OCI-LY7 (cell line): ENCODE measurements around the gene DST. TPM values are rescaled to one million over a fixed set of nuclear protein-coding genes. Genes with fewer than 3 reads are reported as not detected.

Experiments used
- BruUV-seq: library from RNA; stranded (reverse); fragments of 400-500 nt; replicated peaks from 2 replicates; lab custom pipeline; 2021; lab: Mats Ljungman, UMichigan
- CTCF ChIA-PET: fragments of 300-600 bp; sonication (Branson Sonifier 250); formaldehyde crosslinking; loops from one replicate; lab custom pipeline; 2022; ENCODE audit warnings: antibody characterized with exemption; ENCODE audit not compliant: unreplicated experiment; lab: Charles Lee
- POLR2A ChIA-PET: fragments of 300-600 bp; sonication (Branson Sonifier 250); formaldehyde crosslinking; loops from one replicate; lab custom pipeline; 2022; ENCODE audit warnings: antibody characterized with exemption; lab: Charles Lee
- DNase-seq: peaks from one replicate; pipeline ENCODE4 v3.0.0-alpha.2; 2015; ENCODE audit warnings: low spot score
- H2AFZ ChIP-seq: fragments of 200-600 bp; sonication (generic), shearing (Covaris generic); 2 replicates; pipeline ENCODE4 v1.6.1; 2014; ENCODE audit warnings: mild to moderate bottlenecking, antibody characterized with exemption, low read length, moderate library complexity
- H3K27ac ChIP-seq: fragments of 200-600 bp; sonication (generic); 2 replicates; pipeline ENCODE4 v1.5.1; 2014; ENCODE audit warnings: mixed run types, low read depth, mild to moderate bottlenecking, moderate library complexity, low read length, inconsistent platforms; ENCODE audit not compliant: poor library complexity, severe bottlenecking
- H3K36me3 ChIP-seq: fragments of 200-600 bp; sonication (generic); 2 replicates; pipeline ENCODE4 v1.6.1; 2014; ENCODE audit warnings: mild to moderate bottlenecking, antibody characterized with exemption, low read length, moderate library complexity, mixed read lengths; ENCODE audit not compliant: insufficient read depth
- H3K4me1 ChIP-seq: fragments of 200-600 bp; sonication (generic); 2 replicates; pipeline ENCODE4 v1.5.1; 2014; ENCODE audit warnings: mild to moderate bottlenecking, low read length; ENCODE audit not compliant: insufficient read depth, poor library complexity, severe bottlenecking
- H3K4me2 ChIP-seq: fragments of 200-600 bp; sonication (generic); 2 replicates; pipeline ENCODE4 v1.6.1; 2014; ENCODE audit warnings: mild to moderate bottlenecking, low read length
- H3K4me3 ChIP-seq: fragments of 200-600 bp; sonication (generic); 2 replicates; pipeline ENCODE4 v1.5.1; 2014; ENCODE audit warnings: mild to moderate bottlenecking, low read depth, low read length; ENCODE audit not compliant: poor library complexity, severe bottlenecking
- H3K79me2 ChIP-seq: fragments of 200-600 bp; sonication (generic); 2 replicates; pipeline ENCODE4 v1.6.1; 2016; ENCODE audit warnings: low read depth, mild to moderate bottlenecking, low read length, moderate library complexity, mixed read lengths; ENCODE audit not compliant: insufficient read depth
- H3K9me2 ChIP-seq: fragments of 200-600 bp; sonication (generic); 2 replicates; pipeline ENCODE4 v1.6.1; 2016; ENCODE audit warnings: mild to moderate bottlenecking, low read length, mixed read lengths; ENCODE audit not compliant: insufficient read depth
- H3K9me3 ChIP-seq: fragments of 200-600 bp; sonication (generic); 2 replicates; pipeline ENCODE4 v1.6.1; 2014; ENCODE audit warnings: mild to moderate bottlenecking, mixed run types, low read length, mixed read lengths
- H4K20me1 ChIP-seq: fragments of 200-600 bp; sonication (generic); 2 replicates; pipeline ENCODE4 v1.6.1; 2014; ENCODE audit warnings: mild to moderate bottlenecking, antibody characterized with exemption, low read length, moderate library complexity, mixed read lengths; ENCODE audit not compliant: insufficient read depth
- CTCF ChIP-seq: fragments of 200-600 bp; sonication (generic); conservative IDR thresholded peaks from 2 replicates; pipeline ENCODE4 v1.5.1; 2014; ENCODE audit warnings: mild to moderate bottlenecking, antibody characterized with exemption, low read length, moderate library complexity, mixed read lengths
- EZH2phosphoT487 ChIP-seq: fragments of 200-600 bp; sonication (generic); IDR thresholded peaks from 2 replicates; pipeline ENCODE4 v1.6.1; 2018; ENCODE audit warnings: low read depth, borderline replicate concordance, mild to moderate bottlenecking, mixed run types, antibody characterized with exemption, low read length, moderate library complexity, mixed read lengths
- intact Hi-C: fragments of 100-400 bp; cut with micrococcal nuclease; formaldehyde crosslinking; loops from one replicate; pipeline ENCODE4 v1.10.0; 2022; ENCODE audit not compliant: unreplicated experiment
- total RNA-seq, 2 experiments: library from RNA; depleted of rRNA in 1 of 2; stranded (reverse); fragments of >200 nt in 1 of 2; shearing (Covaris generic) in 1 of 2; gene quantifications; 2 replicates each; pipeline ENCODE4 v1.2.3, GENCODE V29; 2014 to 2022

DST gene
- total RNA-seq, 2 experiments from 2014 or later, result 8.4 to 19.4 TPM

GRCh38 chr6:56684342-56685101, 41.8 kb upstream of the DST start:
- Histone ChIP-seq H3K4me3 (no peak overlapping the region), H3K79me2 (no peaks in the 10 kb centered on the region), H3K4me1 (no peaks in the 10 kb centered on the region), H3K27ac (no peak overlapping the region), H3K36me3 (no peaks in the 10 kb centered on the region), H2AFZ (no peak overlapping the region), H3K9me2 (no peaks in the 10 kb centered on the region), H4K20me1 (no peaks in the 10 kb centered on the region), H3K4me2 (no peak overlapping the region), H3K9me3 (no peaks in the 10 kb centered on the region)
- DNase-seq, result no peak
- TF ChIP-seq CTCF, result no peak
- TF ChIP-seq EZH2phosphoT487, result no peak
- no TSS peak for BruUV-seq
- ChIA-PET CTCF (no interaction called here), POLR2A (interaction anchor here (0.6 to 1.2 kb wide), 2 partner anchors 50 to 440 kb away, joined by 3 to 5 read pairs; no protein-coding TSS in a partner anchor)
- intact Hi-C loops, result no loop called here

GRCh38 chr6:56683882-56684281, 41.2 kb upstream of the DST start:
- no peak overlapping the region for H2AFZ ChIP-seq
- TF ChIP-seq CTCF, result no peak
- TF ChIP-seq EZH2phosphoT487, result no peak
- H4K20me1 ChIP-seq, result no peaks in the 10 kb centered on the region
- DNase-seq, result no peak
- H3K4me3 ChIP-seq, result no peak overlapping the region
- no peak overlapping the region for H3K27ac ChIP-seq
- BruUV-seq, result no TSS peak
- no peaks in the 10 kb centered on the region for H3K9me3 ChIP-seq
- H3K79me2 ChIP-seq, result no peaks in the 10 kb centered on the region
- no peaks in the 10 kb centered on the region for H3K36me3 ChIP-seq
- no peaks in the 10 kb centered on the region for H3K9me2 ChIP-seq
- ChIA-PET POLR2A (interaction anchor here (1.2 kb wide), 1 partner anchor 50 kb away, joined by 3 read pairs; no protein-coding TSS in a partner anchor), CTCF (no interaction called here)
- no peak overlapping the region for H3K4me2 ChIP-seq
- intact Hi-C loops, result no loop called here
- H3K4me1 ChIP-seq, result no peaks in the 10 kb centered on the region

- no peaks in the 10 kb centered on the region for H3K9me3 ChIP-seq
- H3K9me2 ChIP-seq, result no peaks in the 10 kb centered on the region
- no peaks in the 10 kb centered on the region for H3K4me1 ChIP-seq
- no peaks in the 10 kb centered on the region for H3K36me3 ChIP-seq
- POLR2A ChIA-PET, result no interaction called here
- H3K79me2 ChIP-seq, result no peaks in the 10 kb centered on the region
- H3K4me3 ChIP-seq, result no peak overlapping the region
- no peak for DNase-seq
- H2AFZ ChIP-seq, result no peak overlapping the region
- no peaks in the 10 kb centered on the region for H4K20me1 ChIP-seq
- no peak overlapping the region for H3K27ac ChIP-seq
- no TSS peak for BruUV-seq
- intact Hi-C loops, result no loop called here
- TF ChIP-seq CTCF (no peak), EZH2phosphoT487 (no peak)
- CTCF ChIA-PET, result no interaction called here
- H3K4me2 ChIP-seq, result no peak overlapping the region
Measured at GRCh38 chr6:56682635-56683034, 39.9 kb upstream of the DST start.
